ENCODE data around the gene ADAMTS6.

- no peak for TF ChIP-seq CTCF (conservative IDR thresholded peaks at IDR 0.05; ENCODE audit: low read depth in 2 of 2)
- no peak for TF ChIP-seq EZH2 (IDR thresholded peaks at IDR 0.05; ENCODE audit: low read depth, unreplicated experiment)
- no peak for TF ChIP-seq STAT1 (IDR thresholded peaks at IDR 0.05; ENCODE audit: unreplicated experiment)
- TF ChIP-seq ZNF114 (CRISPR knock-in tag; IDR thresholded peaks at IDR 0.05) = no peak
- no peak for TF ChIP-seq CREB1 (CRISPR knock-in tag; IDR thresholded peaks at IDR 0.05; ENCODE audit: low read depth)
- TF ChIP-seq EZH2phosphoT487 (IDR thresholded peaks at IDR 0.05; ENCODE audit: unreplicated experiment) = no peak
- TF ChIP-seq REST (IDR thresholded peaks at IDR 0.05; ENCODE audit: unreplicated experiment) = no peak
- TF ChIP-seq ZNF462 (CRISPR knock-in tag; IDR thresholded peaks at IDR 0.05) = no peak
- no peak for TF ChIP-seq POLR2AphosphoS5 (IDR thresholded peaks at IDR 0.05; ENCODE audit: low read depth)
- TF ChIP-seq ZNF331 (CRISPR knock-in tag; IDR thresholded peaks at IDR 0.05; ENCODE audit: low read depth) = no peak
- no peak for TF ChIP-seq JUNB (IDR thresholded peaks at IDR 0.05; ENCODE audit: unreplicated experiment)
- TF ChIP-seq ETS1 (IDR thresholded peaks at IDR 0.05) = no peak
Observed at GRCh38 chr5:65262649-65263059, 219.1 kb downstream of the ADAMTS6 start.

All from GM23338 (cell line).